GM06990 (cell line): Measurements from ENCODE around the gene DNAJC21.

ENCODE experiments used
- DNase-seq: peaks from one replicate; pipeline ENCODE4 v3.0.0-alpha.2; 2011; ENCODE audit not compliant: insufficient read length; ENCODE audit errors: extremely low read depth
- H3K27me3 ChIP-seq: replicated peaks from 2 replicates; pipeline ENCODE4 v1.6.0; 2011; ENCODE audit warnings: low read length; ENCODE audit not compliant: control insufficient read depth, insufficient read depth
- H3K36me3 ChIP-seq: 2 replicates; pipeline ENCODE4 v1.5.1; 2011; ENCODE audit warnings: low read length; ENCODE audit not compliant: control insufficient read depth, insufficient read depth
- H3K4me3 ChIP-seq: replicated peaks from 2 replicates; pipeline ENCODE4 v1.5.1; 2011; ENCODE audit warnings: low read depth, mild to moderate bottlenecking, control low read depth, low read length
- CTCF ChIP-seq: IDR thresholded peaks from 2 replicates; pipeline ENCODE4 v1.5.1; 2011; ENCODE audit warnings: low read length, control low read depth, mild to moderate bottlenecking, inconsistent platforms; ENCODE audit not compliant: insufficient read depth, poor library complexity, severe bottlenecking

Gene DNAJC21

GRCh38 chr5:34982823-34983222 lies 53.5 kb downstream of the DNAJC21 start:
- H3K4me3 ChIP-seq, result no peak overlapping the region
- no peaks in the 10 kb centered on the region for H3K36me3 ChIP-seq
- DNase-seq, result no peak
- no peaks in the 10 kb centered on the region for H3K27me3 ChIP-seq
- no peak for TF ChIP-seq CTCF

- no peaks in the 10 kb centered on the region for H3K36me3 ChIP-seq
- no peaks in the 10 kb centered on the region for H3K27me3 ChIP-seq
- TF ChIP-seq CTCF, result no peak
- no peak overlapping the region for H3K4me3 ChIP-seq
- DNase-seq, result no peak
Observed at GRCh38 chr5:34986965-34987364, 57.6 kb downstream of the DNAJC21 start.

- Histone ChIP-seq H3K27me3 (no peaks in the 10 kb centered on the region), H3K36me3 (no peaks in the 10 kb centered on the region), H3K4me3 (no peak overlapping the region)
- no peak for DNase-seq
- TF ChIP-seq CTCF, result no peak
Observed at GRCh38 chr5:34991486-34992238, 62.3 kb downstream of the DNAJC21 start.

- DNase-seq, result no peak
- no peak overlapping the region for H3K4me3 ChIP-seq
- no peaks in the 10 kb centered on the region for H3K27me3 ChIP-seq
- no peak for TF ChIP-seq CTCF
- H3K36me3 ChIP-seq, result no peaks in the 10 kb centered on the region
Observed at GRCh38 chr5:34993951-34994350, 64.6 kb downstream of the DNAJC21 start.

- TF ChIP-seq CTCF, result no peak
- no peaks in the 10 kb centered on the region for H3K27me3 ChIP-seq
- no peaks in the 10 kb centered on the region for H3K36me3 ChIP-seq
- H3K4me3 ChIP-seq, result no peak overlapping the region
- no peak for DNase-seq
Observed at GRCh38 chr5:34996261-34996660, 66.9 kb downstream of the DNAJC21 start.
